ENCODE data around the gene RBM39.
"Not testable (repeated sequence)": the region's sequence is repeated elsewhere in the genome, so short reads cannot be mapped to it uniquely, and the experiment has no call there.

Gene RBM39

DNA sequence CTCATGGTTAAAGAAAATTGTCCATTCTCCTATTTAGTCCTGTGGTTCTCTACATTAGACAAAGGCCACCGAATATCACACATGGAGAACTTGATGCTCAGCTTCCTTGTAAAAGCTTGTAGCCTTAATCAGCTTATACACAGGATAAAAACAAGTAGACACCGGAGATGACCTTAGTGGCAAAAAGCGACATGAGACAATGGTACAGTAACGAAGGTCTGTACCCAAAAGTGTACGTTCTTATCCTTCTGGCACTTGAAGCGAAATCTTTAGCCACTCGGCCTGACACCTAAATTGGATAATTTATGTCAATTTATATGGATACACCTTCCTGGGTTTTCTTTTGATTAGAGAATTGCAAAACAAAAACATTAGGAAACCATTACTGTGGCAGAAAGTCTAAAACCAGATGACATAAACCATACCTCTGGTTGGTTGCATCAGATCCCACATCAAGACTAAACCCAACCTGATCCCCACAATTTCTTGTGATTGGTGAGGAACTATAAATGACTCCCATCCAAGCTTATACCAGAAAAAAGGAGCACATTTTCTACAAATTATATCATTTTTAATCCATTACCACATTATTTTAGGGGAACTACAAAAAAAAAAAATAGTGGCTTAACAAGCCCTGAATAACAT lies 6.1 kb downstream of the RBM39 start:
- no peak for DNase-seq
- H3K4me3 Mint-ChIP-seq: peak overlapping the region; percentile 80 to 82
- peak; percentile 70 for ATAC-seq
- peak overlapping the region; percentile 88 to 97 for H3K27ac Mint-ChIP-seq
- H3K9me3 Mint-ChIP-seq: no peaks in the 10 kb centered on the region
- H3K4me1 Mint-ChIP-seq: peaks cover 78% of the 10 kb centered on the region
- no peaks in the 10 kb centered on the region for H3K27me3 Mint-ChIP-seq

DNA sequence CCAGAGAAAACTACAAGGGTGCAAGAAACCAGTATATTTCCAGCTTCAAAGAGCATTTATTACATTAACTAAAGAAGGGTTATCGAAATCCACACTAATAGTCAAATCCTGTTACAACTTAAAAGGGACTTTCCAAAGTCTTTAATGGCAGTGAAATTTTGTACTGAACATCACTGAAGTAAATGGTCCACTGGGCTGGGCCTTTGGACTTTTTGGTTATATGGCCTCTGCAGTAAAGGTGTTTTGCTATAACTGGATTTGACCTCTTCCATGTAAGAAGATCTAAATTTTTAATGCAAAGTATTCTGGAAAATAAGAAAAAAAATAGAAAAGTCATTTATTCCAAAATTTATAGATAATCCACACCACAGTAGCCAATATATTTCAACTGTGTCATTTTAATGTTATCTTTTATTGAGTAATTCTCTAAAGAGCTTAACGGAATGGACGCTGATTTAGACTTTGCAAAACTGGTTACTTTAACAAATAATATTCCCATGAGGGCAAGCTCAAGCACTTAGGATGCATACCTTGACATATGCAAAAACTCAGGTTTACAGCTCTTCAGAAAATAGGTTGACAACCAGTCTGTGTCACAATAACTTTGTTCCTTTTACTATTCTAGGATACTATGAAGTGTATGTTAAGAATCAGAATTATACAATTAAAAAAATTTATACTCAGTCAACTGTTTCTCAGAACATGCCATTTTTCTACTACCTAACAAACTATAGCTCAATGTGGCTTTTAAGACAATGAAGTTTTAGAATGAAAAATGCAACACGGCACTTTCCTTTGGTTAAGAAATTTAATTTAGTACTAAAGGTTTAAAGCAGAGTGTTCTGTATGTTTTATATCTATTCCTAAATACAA lies 7.0 kb downstream of the RBM39 start:
- Mint-ChIP-seq H3K27ac (peak overlapping the region; percentile 34 to 97), H3K4me3 (peak overlapping the region; percentile 62 to 82), H3K4me1 (peaks cover 80% of the 10 kb centered on the region), H3K9me3 (no peaks in the 10 kb centered on the region), H3K27me3 (no peaks in the 10 kb centered on the region)
- DNase-seq (no peak), ATAC-seq (no peak)

GRCh38 chr20:35734374-35734773 lies 7.7 kb downstream of the RBM39 start:
- Mint-ChIP-seq H3K27me3 (no peaks in the 10 kb centered on the region), H3K4me3 (peak overlapping the region; percentile 51 to 62), H3K4me1 (peaks cover 77% of the 10 kb centered on the region), H3K9me3 (no peaks in the 10 kb centered on the region), H3K27ac (peak overlapping the region; percentile 34 to 92)
- no peak for DNase-seq
- no peak for ATAC-seq

- Mint-ChIP-seq H3K27ac (peak overlapping the region in 1 of 2 donors; percentile 96), H3K4me3 (peak overlapping the region; percentile 35 to 64)
Observed at GRCh38 chr20:35732644-35732982, 9.4 kb downstream of the RBM39 start.

DNA sequence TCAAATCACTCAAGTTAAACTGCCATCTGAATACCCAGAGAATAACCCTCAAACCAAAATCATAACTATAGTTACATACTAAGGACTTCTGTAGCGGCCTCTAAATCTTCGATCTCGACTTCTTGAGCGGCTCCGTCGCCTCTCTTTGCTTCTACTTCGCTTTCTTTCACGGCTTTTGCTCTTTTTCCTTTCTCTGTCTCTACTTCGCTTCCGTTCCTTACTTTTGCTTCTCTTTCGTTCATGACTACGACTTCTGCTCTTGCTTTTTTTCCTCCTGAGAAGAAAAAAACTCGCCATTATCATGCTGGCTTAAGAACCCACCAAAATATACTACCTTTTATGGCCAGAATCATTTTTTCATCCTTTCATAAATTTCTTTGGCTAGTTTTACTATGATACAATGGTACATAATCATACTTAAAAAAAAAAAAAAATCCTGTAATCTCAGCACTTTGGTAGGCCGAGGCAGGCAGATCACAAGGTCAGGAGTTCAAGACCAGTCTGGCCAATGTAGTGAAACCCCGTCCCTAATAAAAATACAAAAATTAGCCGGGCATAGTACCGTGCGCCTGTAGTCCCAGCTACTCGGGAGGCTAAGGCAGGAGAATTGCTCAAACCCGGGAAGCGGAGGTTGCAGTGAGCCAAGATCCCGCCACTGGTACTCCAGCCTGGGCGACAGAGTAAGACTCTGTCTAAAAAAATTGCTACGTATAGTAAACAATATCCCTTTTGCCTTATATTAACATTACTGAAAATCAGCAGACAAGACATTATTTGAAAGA lies 10.0 kb downstream of the RBM39 start:
- peaks cover 56% of the 10 kb centered on the region for H3K4me1 Mint-ChIP-seq
- no peaks in the 10 kb centered on the region for H3K27me3 Mint-ChIP-seq
- ATAC-seq (no peak), DNase-seq (no peak)
- peak overlapping the region in 1 of 2 donors; percentile 3 for H3K27ac Mint-ChIP-seq
- peak overlapping the region; percentile 44 to 58 for H3K4me3 Mint-ChIP-seq
- H3K9me3 Mint-ChIP-seq: no peaks in the 10 kb centered on the region

More at GRCh38 chr20:35732644-35732982, 9.4 kb downstream of the RBM39 start:
- ATAC-seq (no peak), DNase-seq (no peak)
- Mint-ChIP-seq H3K27me3 (no peaks in the 10 kb centered on the region), H3K4me1 (peaks cover 61% of the 10 kb centered on the region), H3K9me3 (no peaks in the 10 kb centered on the region)

DNA sequence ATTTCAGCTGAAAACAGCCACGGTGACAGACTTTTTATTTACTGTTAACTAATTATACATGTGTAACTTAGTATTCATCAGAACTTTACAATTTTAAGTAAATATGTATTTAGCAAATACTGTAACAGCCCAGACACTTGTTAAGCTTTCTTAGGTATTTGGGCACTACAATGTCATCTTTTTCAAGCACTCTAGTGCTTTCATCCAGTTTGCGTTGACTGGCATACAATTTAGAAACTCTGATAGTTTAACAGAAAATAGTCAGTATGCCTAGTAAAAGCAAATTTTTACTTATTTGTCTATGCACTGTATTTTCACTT lies 10.6 kb downstream of the RBM39 start:
- H3K9me3 Mint-ChIP-seq: no peaks in the 10 kb centered on the region
- DNase-seq (no peak), ATAC-seq (no peak)
- H3K27ac Mint-ChIP-seq: no peak overlapping the region
- H3K4me1 Mint-ChIP-seq: peaks cover 56% of the 10 kb centered on the region
- H3K4me3 Mint-ChIP-seq: peak overlapping the region in 1 of 2 donors; percentile 58
- H3K27me3 Mint-ChIP-seq: no peaks in the 10 kb centered on the region

GRCh38 chr20:35730583-35731468 lies 11.2 kb downstream of the RBM39 start:
- Mint-ChIP-seq H3K4me3 (no peak overlapping the region), H3K27me3 (no peaks in the 10 kb centered on the region), H3K9me3 (no peaks in the 10 kb centered on the region), H3K27ac (peak overlapping the region in 1 of 2 donors; percentile 42), H3K4me1 (peaks cover 56% of the 10 kb centered on the region)
- ATAC-seq: no peak
- no peak for DNase-seq

DNA sequence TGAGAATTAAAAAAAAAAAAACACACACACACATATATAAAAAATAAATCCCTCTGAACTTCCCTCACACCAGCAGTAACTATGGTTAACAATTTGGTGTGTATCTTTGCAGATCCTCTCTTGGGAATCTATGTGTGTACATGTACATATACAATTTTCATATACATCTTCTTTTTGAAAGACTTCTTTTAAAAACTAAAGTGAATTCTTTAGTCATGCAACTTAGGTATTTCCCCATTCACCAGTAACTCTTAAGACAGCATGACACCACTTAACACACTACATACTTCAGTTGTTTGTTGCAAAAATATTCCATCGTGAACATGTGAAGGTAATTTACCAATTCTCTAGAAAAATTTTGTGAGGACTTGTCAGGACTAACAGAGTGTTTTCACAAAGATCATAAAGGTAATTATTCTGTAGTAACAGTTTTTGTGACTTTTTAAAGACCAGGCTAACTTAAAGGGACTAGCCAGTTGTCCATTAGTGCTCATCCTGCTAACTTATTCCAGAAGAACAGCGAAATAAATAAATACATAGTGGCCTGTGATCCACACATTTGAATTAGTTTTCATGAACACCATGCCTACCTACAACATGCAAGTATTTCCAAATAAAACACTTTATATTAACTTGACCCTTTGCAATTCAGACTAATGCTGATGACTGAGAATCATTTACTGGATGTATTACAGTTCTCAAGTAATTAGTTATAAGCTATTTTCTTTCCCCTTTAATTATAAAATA lies 12.1 kb downstream of the RBM39 start:
- DNase-seq (no peak), ATAC-seq (no peak)
- Mint-ChIP-seq H3K9me3 (no peaks in the 10 kb centered on the region), H3K4me1 (peaks cover 58% of the 10 kb centered on the region), H3K4me3 (peak overlapping the region in 1 of 2 donors; percentile 26), H3K27me3 (no peaks in the 10 kb centered on the region), H3K27ac (peak overlapping the region in 1 of 2 donors; percentile 72)

- Mint-ChIP-seq H3K27ac (no peak overlapping the region), H3K4me3 (no peak overlapping the region), H3K4me1 (peaks cover 53% of the 10 kb centered on the region), H3K9me3 (no peaks in the 10 kb centered on the region), H3K27me3 (no peaks in the 10 kb centered on the region)
- ATAC-seq (no peak), DNase-seq (no peak)
Observed at GRCh38 chr20:35729283-35729807, 12.7 kb downstream of the RBM39 start.

GRCh38 chr20:35726842-35727711 lies 15.0 kb downstream of the RBM39 start:
- Mint-ChIP-seq H3K27ac (peak overlapping the region in 1 of 2 donors; percentile 96), H3K4me1 (peaks cover 53% of the 10 kb centered on the region), H3K27me3 (no peaks in the 10 kb centered on the region), H3K9me3 (no peaks in the 10 kb centered on the region), H3K4me3 (no peak overlapping the region)
- ATAC-seq: no peak
- DNase-seq: no peak

- ATAC-seq (no peak), DNase-seq (no peak)
- Mint-ChIP-seq H3K27ac (peak overlapping the region in 1 of 2 donors; percentile 49), H3K27me3 (no peaks in the 10 kb centered on the region), H3K9me3 (no peaks in the 10 kb centered on the region), H3K4me1 (peaks cover 56% of the 10 kb centered on the region), H3K4me3 (no peak overlapping the region)
Observed at GRCh38 chr20:35724321-35725230, 17.5 kb downstream of the RBM39 start.

- peaks cover 56% of the 10 kb centered on the region for H3K4me1 Mint-ChIP-seq
- not testable (repeated sequence) for H3K27me3 Mint-ChIP-seq, H3K27ac Mint-ChIP-seq, DNase-seq, ATAC-seq, H3K9me3 Mint-ChIP-seq, H3K4me3 Mint-ChIP-seq
Observed at GRCh38 chr20:35723652-35724320, 18.3 kb downstream of the RBM39 start.
